SU-DHL-6 (cell line): ENCODE measurements around the gene ATP6V0B.

Experiments used
- H2AFZ ChIP-seq: fragments of 200-600 bp; sonication (generic); 2 replicates; pipeline ENCODE4 v1.6.1; 2014; ENCODE audit warnings: low read depth, mild to moderate bottlenecking, moderate library complexity, mixed read lengths, antibody characterized with exemption, low read length; ENCODE audit not compliant: severe bottlenecking
- H3F3A ChIP-seq: fragments of 200-600 bp; shearing (Covaris generic); 2 replicates; pipeline ENCODE4 v1.6.0; 2016; ENCODE audit warnings: antibody characterized with exemption, mild to moderate bottlenecking; ENCODE audit not compliant: insufficient read depth
- H3K27ac ChIP-seq: fragments of 200-600 bp; sonication (generic); 2 replicates; pipeline ENCODE4 v1.5.1; 2016; ENCODE audit warnings: low read depth, mild to moderate bottlenecking, low read length, moderate library complexity, mixed read lengths
- H3K27me3 ChIP-seq: fragments of 200-600 bp; sonication (generic), shearing (Covaris generic); 2 replicates; pipeline ENCODE4 v1.6.0; 2014; ENCODE audit warnings: mild to moderate bottlenecking, low read length
- H3K36me3 ChIP-seq: fragments of 200-600 bp; sonication (generic); 2 replicates; pipeline ENCODE4 v1.6.1; 2014; ENCODE audit warnings: mild to moderate bottlenecking, low read length, mixed read lengths
- H3K4me2 ChIP-seq: fragments of 300-600, 200-600 bp; shearing (Covaris generic), sonication (generic); 2 replicates; pipeline ENCODE4 v1.6.0; 2014; ENCODE audit warnings: low read length, low read depth, mild to moderate bottlenecking; ENCODE audit not compliant: poor library complexity, severe bottlenecking
- H3K4me3 ChIP-seq: fragments of 200-600 bp; sonication (generic); 2 replicates; pipeline ENCODE4 v1.5.1; 2014; ENCODE audit warnings: antibody characterized with exemption, low read length, mild to moderate bottlenecking, mixed read lengths; ENCODE audit not compliant: insufficient read depth, poor library complexity, severe bottlenecking
- H3K79me2 ChIP-seq: fragments of 200-600 bp; sonication (generic); 2 replicates; pipeline ENCODE4 v1.6.1; 2014; ENCODE audit warnings: mild to moderate bottlenecking, low read length, moderate library complexity; ENCODE audit not compliant: insufficient read depth
- H3K9ac ChIP-seq: fragments of 200-600 bp; sonication (generic); 2 replicates; pipeline ENCODE4 v1.7.0; 2014; ENCODE audit warnings: mild to moderate bottlenecking, low read length
- H3K9me2 ChIP-seq: fragments of 200-600 bp; sonication (generic); replicated peaks from 2 replicates; pipeline ENCODE4 v1.6.1; 2014; ENCODE audit warnings: low read length; ENCODE audit not compliant: insufficient read depth
- H3K9me3 ChIP-seq: fragments of 200-600 bp; sonication (generic); 2 replicates; pipeline ENCODE4 v1.6.1; 2014; ENCODE audit warnings: low read length, mixed read lengths; ENCODE audit not compliant: insufficient read depth
- H4K20me1 ChIP-seq: fragments of 200-600 bp; sonication (generic); 2 replicates; pipeline ENCODE4 v1.6.1; 2014; ENCODE audit warnings: low read depth, mild to moderate bottlenecking, antibody characterized with exemption, low read length, moderate library complexity, mixed read lengths
- CTCF ChIP-seq: fragments of 200-600 bp; sonication (generic); IDR thresholded peaks from one replicate; pipeline ENCODE4 v1.5.1; 2017; ENCODE audit warnings: antibody characterized with exemption, mild to moderate bottlenecking, low read length, moderate library complexity; ENCODE audit not compliant: insufficient read depth, poor library complexity, severe bottlenecking
- EZH2phosphoT487 ChIP-seq: fragments of 200-600 bp; sonication (generic), shearing (Covaris generic); conservative IDR thresholded peaks from 2 replicates; pipeline ENCODE4 v1.6.1; 2018; ENCODE audit warnings: mild to moderate bottlenecking, antibody characterized with exemption, low read length, moderate library complexity, mixed read lengths

ATP6V0B gene

GRCh38 chr1:43983253-43983899 is 8.6 kb downstream of the ATP6V0B start:
- Histone ChIP-seq H3K4me3 (no peak overlapping the region), H2AFZ (no peak overlapping the region), H3K9ac (no peak overlapping the region), H4K20me1 (no peaks in the 10 kb centered on the region), H3K27me3 (no peaks in the 10 kb centered on the region), H3K36me3 (no peaks in the 10 kb centered on the region), H3F3A (peaks cover 4% of the 10 kb centered on the region), H3K27ac (no peak overlapping the region), H3K79me2 (peaks cover 19% of the 10 kb centered on the region), H3K9me2 (no peaks in the 10 kb centered on the region), H3K4me2 (no peak overlapping the region), H3K9me3 (no peaks in the 10 kb centered on the region)
- TF ChIP-seq CTCF (no peak), EZH2phosphoT487 (no peak)

- Histone ChIP-seq H3K27me3 (no peaks in the 10 kb centered on the region), H3K4me3 (no peak overlapping the region), H4K20me1 (no peaks in the 10 kb centered on the region), H3K79me2 (peaks cover 11% of the 10 kb centered on the region), H2AFZ (no peak overlapping the region), H3K9me2 (no peaks in the 10 kb centered on the region), H3K4me2 (no peak overlapping the region), H3K9ac (no peak overlapping the region), H3F3A (peaks cover 7% of the 10 kb centered on the region; the same call in 1 of the 2 replicates), H3K27ac (no peak overlapping the region), H3K36me3 (no peaks in the 10 kb centered on the region), H3K9me3 (no peaks in the 10 kb centered on the region)
- TF ChIP-seq EZH2phosphoT487 (no peak), CTCF (no peak)
Observed at GRCh38 chr1:43984855-43985254, 10.1 kb downstream of the ATP6V0B start.

GRCh38 chr1:43985984-43986595 is 11.3 kb downstream of the ATP6V0B start:
- no peaks in the 10 kb centered on the region for H3K27me3 ChIP-seq
- H3K4me3 ChIP-seq, result no peak overlapping the region
- no peak overlapping the region for H3K4me2 ChIP-seq
- no peak overlapping the region for H2AFZ ChIP-seq
- H3K9me3 ChIP-seq, result no peaks in the 10 kb centered on the region
- no peaks in the 10 kb centered on the region for H3K9me2 ChIP-seq
- TF ChIP-seq EZH2phosphoT487 (no peak), CTCF (no peak)
- no peaks in the 10 kb centered on the region for H4K20me1 ChIP-seq
- no peaks in the 10 kb centered on the region for H3K36me3 ChIP-seq
- no peak overlapping the region for H3K9ac ChIP-seq
- peaks cover 3% of the 10 kb centered on the region; the same call in 1 of the 2 replicates for H3K79me2 ChIP-seq
- H3F3A ChIP-seq, result peaks cover 10% of the 10 kb centered on the region; the same call in 1 of the 2 replicates
- no peak overlapping the region for H3K27ac ChIP-seq
